B cell (primary cell): Measurements from ENCODE around the gene TIE1. TPM values are rescaled to one million over a fixed set of nuclear protein-coding genes. Genes with fewer than 3 reads are reported as not detected.

Experiments used
- ATAC-seq: fragments of 200-7000 bp; cut with Tn5 transposase; one replicate; pipeline ENCODE4 v1.10.0; 2021; ENCODE audit warnings: low read depth, mild to moderate bottlenecking, moderate number of reproducible peaks, moderate library complexity
- CTCF ChIA-PET: fragments of 350-600 bp; sonication (Branson Sonifier 250); formaldehyde crosslinking; loops from one replicate; lab custom pipeline; 2021; ENCODE audit warnings: antibody characterized with exemption, inconsistent platforms; lab: Charles Lee
- POLR2A ChIA-PET: fragments of 350-600 bp; sonication (Branson Sonifier 250); formaldehyde crosslinking; loops from one replicate; lab custom pipeline; 2021; ENCODE audit warnings: antibody characterized with exemption; lab: Charles Lee
- DNase-seq: peaks from one replicate; pipeline ENCODE4 v3.0.0; 2013
- H2AFZ ChIP-seq: 2 replicates; pipeline ENCODE4 v1.6.1; 2012; ENCODE audit warnings: mild to moderate bottlenecking, low read depth, low read length; ENCODE audit not compliant: insufficient read depth, poor library complexity, severe bottlenecking
- H3K27ac ChIP-seq, 2 donors: 1 replicate in 1 of 2; 2 replicates in 1 of 2; pipeline ENCODE4 v1.5.1; 2012 to 2013; ENCODE audit warnings: low read length in 2 of 2, mild to moderate bottlenecking in 2 of 2, moderate library complexity in 1 of 2
- H3K27me3 ChIP-seq, 4 experiments: fragments of 200-600 bp in 1 of 4; sonication (generic) in 1 of 4; replicated peaks in 1 of 4; 1 replicate in 2 of 4; 2 replicates in 2 of 4; pipeline versions ENCODE4 v1.6.1 to v1.7.0; 2013 to 2016; ENCODE audit warnings: low read length in 3 of 4, mild to moderate bottlenecking in 2 of 4, mixed read lengths in 1 of 4, moderate library complexity in 1 of 4; ENCODE audit not compliant: insufficient read depth in 4 of 4, control insufficient read depth in 3 of 4; ENCODE audit errors: control extremely low read depth in 1 of 4
- H3K36me3 ChIP-seq, 2 experiments: replicated peaks in 1 of 2; 1 replicate in 1 of 2; 2 replicates in 1 of 2; pipeline versions ENCODE4 v1.6.1 to v1.7.1; 2013; ENCODE audit warnings: low read length in 1 of 2; ENCODE audit not compliant: insufficient read depth in 2 of 2, control insufficient read depth in 1 of 2; ENCODE audit errors: control extremely low read depth in 1 of 2, extremely low read depth in 1 of 2
- H3K4me1 ChIP-seq, 2 donors: fragments of 200-600 bp in 1 of 2; sonication (generic) in 1 of 2; 1 replicate in 1 of 2; 2 replicates in 1 of 2; pipeline versions ENCODE4 v1.5.1 to v1.6.1; 2013 to 2017; ENCODE audit warnings: low read length in 2 of 2; ENCODE audit not compliant: control insufficient read depth in 2 of 2, insufficient read depth in 2 of 2
- H3K4me2 ChIP-seq: replicated peaks from 2 replicates; pipeline ENCODE3; 2012; ENCODE audit warnings: mild to moderate bottlenecking, low read depth, low read length; ENCODE audit not compliant: poor library complexity, severe bottlenecking
- H3K4me3 ChIP-seq, 5 experiments: fragments of 200-600 bp in 1 of 5; sonication (generic) in 1 of 5; 1 replicate in 3 of 5; 2 replicates in 2 of 5; pipeline versions ENCODE4 v1.5.1 to v1.7.0; 2011 to 2016; ENCODE audit warnings: low read length in 4 of 5, mild to moderate bottlenecking in 4 of 5, low read depth in 2 of 5, control low read depth in 1 of 5, moderate library complexity in 1 of 5; ENCODE audit not compliant: insufficient read depth in 1 of 5; ENCODE audit errors: control extremely low read depth in 1 of 5, extremely low read depth in 1 of 5
- H3K79me2 ChIP-seq: fragments of 200-600 bp; sonication (generic); one replicate; pipeline ENCODE4 v1.6.0; 2016; ENCODE audit warnings: low read length; ENCODE audit not compliant: control insufficient read depth, insufficient read depth
- H3K9ac ChIP-seq: fragments of 200-600 bp; sonication (generic); 2 replicates; pipeline ENCODE4 v1.6.1; 2017; ENCODE audit warnings: mild to moderate bottlenecking, low read length, moderate library complexity
- H3K9me3 ChIP-seq, 3 donors: one replicate each; pipeline versions ENCODE4 v1.6.1 to v1.7.1; 2013; ENCODE audit warnings: low read length in 2 of 3; ENCODE audit not compliant: control insufficient read depth in 2 of 3, insufficient read depth in 1 of 3; ENCODE audit errors: control extremely low read depth in 1 of 3
- H4K20me1 ChIP-seq: 2 replicates; pipeline ENCODE4 v1.6.0; 2012; ENCODE audit warnings: mild to moderate bottlenecking, low read length; ENCODE audit not compliant: insufficient read depth, control insufficient read depth, poor library complexity, severe bottlenecking
- H3K27ac Mint-ChIP-seq: one replicate; pipeline ENCODE4 v1.8.0; 2021; ENCODE audit warnings: mixed read lengths
- H3K27me3 Mint-ChIP-seq: one replicate; pipeline ENCODE4 v1.8.0; 2021; ENCODE audit warnings: mixed read lengths
- H3K4me1 Mint-ChIP-seq: one replicate; pipeline ENCODE4 v1.8.0; 2021; ENCODE audit warnings: mixed read lengths
- H3K4me3 Mint-ChIP-seq: one replicate; pipeline ENCODE4 v1.8.0; 2021; ENCODE audit warnings: mixed read lengths
- H3K9me3 Mint-ChIP-seq: one replicate; pipeline ENCODE4 v1.8.0; 2022; ENCODE audit warnings: mixed read lengths; ENCODE audit not compliant: insufficient read depth
- CTCF ChIP-seq: fragments of 200-600 bp; IDR thresholded peaks from one replicate; pipeline ENCODE4 v1.8.0; 2022; ENCODE audit warnings: antibody characterized with exemption, mild to moderate bottlenecking
- EZH2 ChIP-seq: IDR thresholded peaks from 2 replicates; pipeline ENCODE4 v1.6.1; 2012; ENCODE audit warnings: borderline replicate concordance, low read depth, mild to moderate bottlenecking, moderate library complexity, low read length; ENCODE audit not compliant: insufficient read depth, poor library complexity, severe bottlenecking
- WGBS: methylation state at CpG from one replicate; pipeline ENCODE4 v1.1.5; 2013; ENCODE audit warnings: missing lambda C conversion rate; ENCODE audit not compliant: insufficient coverage; 5-methylcytosine and 5-hydroxymethylcytosine counted together
- intact Hi-C: fragments of 100-400 bp; cut with micrococcal nuclease; formaldehyde crosslinking; loops from one replicate; pipeline ENCODE4 v1.10.0; 2022
- polyA plus RNA-seq: library from polyadenylated mRNA; depleted of rRNA; stranded (reverse); fragments of >200 nt; gene quantifications from 2 replicates; pipeline ENCODE4 v1.2.3, GENCODE V29; 2012
- total RNA-seq, 2 donors: library from RNA; stranded (reverse); fragments of 120-200 nt in 1 of 2; gene quantifications; 1 replicate in 1 of 2; 2 replicates in 1 of 2; pipeline versions ENCODE4 v1.2.3 to v1.2.4, GENCODE V29; 2013 to 2022

TIE1 gene
- total and polyA plus RNA-seq, 2 donors (not counting 1 experiment from before 2014, with no cell fraction given), result 0.10 TPM; not detected in 1

- WGBS, result 41% methylated on average over 2 of the region's 3 CpGs
- Histone ChIP-seq H3K27me3 (peaks cover 0 to 3% (median 0%) of the 10 kb centered on the region in 4 experiments), H3K4me3 (no peak within 1 kb of the TSS), H3K27ac (no peak within 1 kb of the TSS), H3K4me1 (no peaks in the 10 kb centered on the region), H3K9ac (no peak within 1 kb of the TSS), H3K79me2 (no peaks in the 10 kb centered on the region), H3K36me3 (no peaks in the 10 kb centered on the region), H4K20me1 (no peaks in the 10 kb centered on the region), H2AFZ (no peak within 1 kb of the TSS), H3K4me2 (no peak within 1 kb of the TSS), H3K9me3 (no peaks in the 10 kb centered on the region)
- Mint-ChIP-seq H3K9me3 (no peaks in the 10 kb centered on the region), H3K4me1 (no peaks in the 10 kb centered on the region), H3K4me3 (no peak within 1 kb of the TSS), H3K27me3 (no peaks in the 10 kb centered on the region), H3K27ac (no peak within 1 kb of the TSS)
- intact Hi-C loops, result no loop called here
- TF ChIP-seq EZH2 (no peak), CTCF (no peak)
- CTCF ChIA-PET, result no interaction called here
- no peak for ATAC-seq
- no peak for DNase-seq
- POLR2A ChIA-PET, result no interaction called here
Observed at GRCh38 chr1:43337588-43337987, 36.8 kb downstream of the TIE1 start, which contains the start of gene MPL. Gene MPL (plus strand): TSS chr1:43337818. CDS start chr1:43337849, 31 bp downstream.

GRCh38 chr1:43338001-43338400 lies 37.2 kb downstream of the TIE1 start:
- Histone ChIP-seq H3K79me2 (no peaks in the 10 kb centered on the region), H3K4me3 (no peak overlapping the region), H3K9me3 (no peaks in the 10 kb centered on the region), H3K4me2 (no peak overlapping the region), H3K4me1 (no peaks in the 10 kb centered on the region), H4K20me1 (no peaks in the 10 kb centered on the region), H3K9ac (no peak overlapping the region), H3K36me3 (no peaks in the 10 kb centered on the region), H2AFZ (no peak overlapping the region), H3K27me3 (peaks cover 0 to 3% (median 0%) of the 10 kb centered on the region in 4 experiments), H3K27ac (no peak overlapping the region)
- Mint-ChIP-seq H3K4me1 (no peaks in the 10 kb centered on the region), H3K4me3 (no peak overlapping the region), H3K9me3 (no peaks in the 10 kb centered on the region), H3K27me3 (no peaks in the 10 kb centered on the region), H3K27ac (no peak overlapping the region)
- DNase-seq (no peak), ATAC-seq (no peak)
- ChIA-PET CTCF (no interaction called here), POLR2A (no interaction called here)
- intact Hi-C loops, result no loop called here
- whole genome bisulfite sequencing, result 28% methylated on average over 2 of the region's 5 CpGs
- TF ChIP-seq CTCF (no peak), EZH2 (no peak)
